ENCODE results near the gene IFRD2.
"Not testable (repeated sequence)": the region's sequence is repeated elsewhere in the genome, so short reads cannot be mapped to it uniquely, and the experiment has no call there.

IFRD2 gene

DNA sequence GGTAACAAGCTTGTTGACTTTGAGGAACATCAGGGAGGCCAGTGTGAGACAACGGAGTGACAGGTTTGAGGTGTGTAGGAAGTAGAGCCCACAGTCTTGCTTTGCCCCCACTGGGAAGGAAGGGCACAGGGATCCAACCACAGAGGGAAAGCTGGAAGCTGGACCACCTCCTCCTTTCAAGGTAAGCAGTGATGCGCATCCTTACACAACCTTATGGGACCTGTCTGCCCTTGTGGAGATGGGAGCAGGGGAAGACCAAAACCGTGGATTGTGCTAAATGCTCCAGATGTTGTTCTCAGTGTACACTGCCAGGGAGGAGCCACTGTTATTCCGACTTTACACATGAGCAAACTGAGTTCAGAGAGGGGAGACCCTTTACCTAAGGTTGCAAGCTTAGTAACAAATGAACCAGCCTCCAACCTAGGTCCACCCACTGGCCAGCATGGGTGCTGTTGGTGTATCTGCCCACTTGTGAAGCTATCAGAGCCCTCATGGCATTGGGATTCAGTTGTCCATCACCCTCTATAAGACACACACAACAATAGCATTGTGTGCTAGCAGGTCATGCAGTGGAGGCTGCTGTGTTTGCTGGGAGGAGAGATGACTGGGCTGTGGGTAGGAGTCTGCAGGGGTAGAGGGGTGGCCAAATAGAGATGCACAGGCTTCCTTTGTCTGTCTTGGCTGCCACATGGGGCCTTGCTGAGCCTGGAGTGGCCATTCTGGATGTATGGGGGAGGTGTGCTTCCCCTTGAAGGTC, 13.9 kb downstream of the IFRD2 start:
- DNase-seq: no peak

DNA sequence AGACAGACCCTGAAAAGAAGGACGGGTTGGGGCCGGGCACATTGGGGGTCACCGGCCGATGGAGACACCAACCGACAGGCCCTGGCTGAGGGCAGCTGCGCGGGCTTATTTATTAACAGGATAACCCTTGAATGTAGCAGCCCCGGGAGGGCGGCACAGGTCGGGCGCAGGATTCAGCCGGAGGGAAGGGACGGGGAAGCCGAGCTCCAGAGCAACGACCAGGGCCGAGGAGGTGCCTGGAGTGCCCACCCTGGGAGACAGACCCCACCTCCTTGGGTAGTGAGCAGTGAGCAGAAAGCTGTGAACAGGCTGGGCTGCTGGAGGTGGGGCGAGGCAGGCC, 15.5 kb downstream of the IFRD2 start:
- DNase-seq: no peak

DNA sequence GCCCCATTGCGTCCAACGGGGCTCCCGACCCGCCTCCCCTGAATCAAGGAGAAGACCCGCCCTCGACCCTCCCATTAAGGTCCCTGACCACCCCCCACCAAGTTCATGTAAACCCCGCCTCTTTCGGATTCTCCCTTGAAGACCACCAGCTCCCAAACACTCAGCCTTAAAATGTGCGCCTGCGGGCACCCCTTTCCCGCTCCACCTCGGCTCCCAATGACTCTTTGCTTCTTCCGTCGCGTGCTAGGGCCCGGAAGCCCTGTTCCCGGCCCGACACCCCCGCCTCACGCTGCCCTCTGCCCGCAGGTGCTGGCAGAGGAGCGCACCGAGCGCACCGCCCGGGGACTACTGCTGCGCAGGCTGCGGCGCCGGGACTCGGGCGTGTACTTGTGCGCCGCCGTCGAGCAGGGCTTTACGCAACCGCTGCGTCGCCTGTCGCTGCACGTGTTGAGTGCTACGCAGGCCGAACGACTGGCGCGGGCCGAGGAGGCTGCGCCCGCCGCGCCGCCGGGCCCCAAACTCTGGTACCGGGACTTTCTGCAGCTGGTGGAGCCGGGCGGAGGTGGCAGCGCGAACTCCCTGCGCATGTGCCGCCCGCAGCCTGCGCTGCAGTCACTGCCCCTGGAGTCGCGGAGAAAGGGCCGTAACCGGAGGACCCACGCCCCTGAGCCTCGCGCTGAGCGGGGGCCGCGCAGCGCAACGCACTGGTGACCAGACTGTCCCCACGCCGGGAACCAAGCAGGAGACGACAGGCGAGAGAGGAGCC, 16.1 kb downstream of the IFRD2 start:
- no peak for DNase-seq

- DNase-seq: no peak
Observed at GRCh38 chr3:50275141-50275995, 16.9 kb downstream of the IFRD2 start.

DNA sequence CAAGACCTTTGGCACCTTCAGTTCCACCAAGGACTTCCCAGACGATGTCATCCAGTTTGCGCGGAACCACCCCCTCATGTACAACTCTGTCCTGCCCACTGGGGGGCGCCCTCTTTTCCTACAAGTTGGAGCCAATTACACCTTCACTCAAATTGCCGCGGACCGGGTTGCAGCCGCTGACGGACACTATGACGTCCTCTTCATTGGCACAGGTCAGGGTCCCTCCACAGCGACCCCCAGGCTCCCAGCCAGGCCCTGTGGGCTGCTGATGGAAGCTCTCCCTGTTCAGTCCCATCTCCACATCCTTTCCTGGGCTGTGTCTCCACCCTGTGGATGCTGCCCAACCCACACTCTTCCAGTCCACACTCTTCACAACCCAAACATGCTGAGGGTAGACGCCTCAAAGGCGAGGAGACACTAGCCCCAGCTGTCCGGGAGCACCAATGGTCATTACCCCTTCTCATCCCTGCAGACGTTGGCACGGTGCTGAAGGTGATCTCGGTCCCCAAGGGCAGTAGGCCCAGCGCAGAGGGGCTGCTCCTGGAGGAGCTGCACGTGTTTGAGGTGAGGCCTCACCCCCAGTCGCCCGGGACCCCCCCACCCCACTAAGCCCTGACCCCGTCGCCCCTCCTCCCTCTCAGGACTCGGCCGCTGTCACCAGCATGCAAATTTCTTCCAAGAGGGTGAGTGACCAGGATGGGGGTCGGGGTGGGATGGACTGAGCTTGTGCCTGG, 17.7 kb downstream of the IFRD2 start:
- peak; percentile 70 for DNase-seq

- DNase-seq: no peak
Observed at GRCh38 chr3:50273689-50274065, 18.6 kb downstream of the IFRD2 start.

DNA sequence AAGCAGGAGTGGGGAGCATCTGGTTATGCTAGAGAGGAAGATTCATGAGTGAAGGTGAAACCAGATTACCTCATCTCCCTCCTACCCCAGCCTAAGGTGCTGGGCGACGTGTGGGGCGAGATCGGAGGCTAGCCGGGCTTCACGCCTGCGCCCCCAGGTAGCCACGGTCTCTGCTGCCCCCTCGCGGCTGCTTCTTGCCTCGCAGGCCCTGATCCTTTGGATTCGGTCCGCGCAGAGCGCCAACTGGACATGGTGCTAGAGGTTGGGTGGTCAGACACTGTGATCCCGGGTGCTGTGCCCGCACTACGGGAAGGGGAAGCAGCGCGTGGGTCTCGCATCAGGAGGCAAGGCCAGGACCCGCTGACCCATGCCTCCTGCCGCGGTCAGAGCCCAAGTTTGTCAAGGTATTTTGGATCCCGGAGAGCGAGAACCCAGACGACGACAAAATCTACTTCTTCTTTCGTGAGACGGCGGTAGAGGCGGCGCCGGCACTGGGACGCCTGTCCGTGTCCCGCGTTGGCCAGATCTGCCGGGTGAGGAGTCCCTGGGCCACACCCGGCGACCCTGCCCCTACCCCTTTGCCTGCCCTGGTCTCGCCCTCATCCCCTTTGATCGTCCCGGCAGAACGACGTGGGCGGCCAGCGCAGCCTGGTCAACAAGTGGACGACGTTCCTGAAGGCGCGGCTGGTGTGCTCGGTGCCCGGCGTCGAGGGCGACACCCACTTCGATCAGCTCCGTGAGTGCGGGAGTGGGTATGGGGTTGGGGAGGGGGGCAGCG, 19.1 kb downstream of the IFRD2 start:
- peak; percentile 81 for DNase-seq

GRCh38 chr3:50272538-50272910, 19.7 kb downstream of the IFRD2 start:
- DNase-seq: not testable (repeated sequence)

GRCh38 chr3:50271314-50271936, 20.8 kb downstream of the IFRD2 start:
- DNase-seq: no peak

GRCh38 chr3:50270422-50271224, 21.6 kb downstream of the IFRD2 start:
- no peak for DNase-seq

DNA sequence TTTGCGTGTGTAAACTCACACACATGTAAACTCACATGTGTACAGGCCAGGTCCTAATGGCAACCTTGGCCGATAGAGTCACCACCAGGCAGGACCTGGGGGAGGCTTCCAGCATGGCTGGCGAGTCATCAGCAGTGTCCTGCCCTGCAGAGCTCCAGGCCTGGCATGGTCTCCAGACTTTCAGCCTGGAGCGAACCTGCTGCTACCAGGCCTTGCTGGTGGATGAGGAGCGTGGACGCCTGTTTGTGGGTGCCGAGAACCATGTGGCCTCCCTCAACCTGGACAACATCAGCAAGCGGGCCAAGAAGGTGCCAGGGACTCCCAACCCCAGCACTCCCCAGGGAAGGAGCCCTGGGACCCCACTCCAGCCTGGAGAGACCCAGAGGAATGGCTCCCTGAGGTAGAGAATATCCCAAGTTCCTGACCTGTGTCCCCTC, 22.2 kb downstream of the IFRD2 start:
- DNase-seq: no peak

DNA sequence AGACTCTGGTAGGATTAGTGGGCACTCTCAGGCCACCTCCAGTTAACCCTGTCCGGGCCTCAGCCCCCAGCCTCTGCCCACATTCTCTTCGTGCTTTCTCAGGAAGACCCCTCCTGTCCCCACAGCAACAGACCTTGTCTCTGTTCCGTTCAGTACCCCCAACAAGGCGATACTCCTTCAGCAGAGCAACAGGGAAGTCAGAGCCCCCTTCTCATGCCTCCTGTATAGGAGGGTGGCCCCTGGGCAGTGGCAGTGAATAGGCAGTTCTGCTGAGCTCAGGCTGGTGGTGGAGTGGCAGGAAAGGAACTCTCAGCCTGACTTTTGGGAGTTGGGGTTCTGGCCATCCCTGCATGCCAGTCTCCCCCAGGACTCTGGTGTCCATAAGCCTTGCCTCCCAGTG, 22.8 kb downstream of the IFRD2 start:
- DNase-seq: no peak

GRCh38 chr3:50268703-50269451, 23.4 kb downstream of the IFRD2 start, which contains the start of gene SEMA3B:
Gene SEMA3B, plus strand, starts transcription at chr3:50269147. Its CDS starts 94 bp downstream, at chr3:50269241.
- no peak for DNase-seq

GRCh38 chr3:50268276-50268675, 24.0 kb downstream of the IFRD2 start:
- DNase-seq: no peak

GRCh38 chr3:50267280-50267913, 24.8 kb downstream of the IFRD2 start:
- no peak for DNase-seq

- DNase-seq: no peak
Observed at GRCh38 chr3:50266836-50267235, 25.4 kb downstream of the IFRD2 start.

DNA sequence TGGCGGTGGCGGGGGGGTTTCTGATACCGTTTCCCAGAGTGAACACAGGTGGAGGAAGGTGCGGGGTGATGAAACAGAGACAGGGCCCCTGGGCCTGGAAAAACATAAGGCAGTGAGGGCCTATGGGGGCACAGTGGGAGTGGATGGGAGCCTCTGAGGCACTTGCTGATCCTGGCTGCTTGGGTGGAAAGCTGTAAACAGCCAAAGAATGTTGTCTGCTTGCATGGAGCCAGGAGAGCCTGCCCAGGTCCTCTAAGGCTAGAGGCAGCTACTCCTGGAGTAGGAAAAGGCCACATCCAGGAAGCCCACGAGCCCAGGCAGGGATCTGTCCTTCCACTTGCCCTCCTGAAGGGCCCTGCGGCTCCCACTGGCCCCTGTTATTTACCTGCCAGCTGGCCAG, 26.2 kb downstream of the IFRD2 start:
- DNase-seq: no peak

DNA sequence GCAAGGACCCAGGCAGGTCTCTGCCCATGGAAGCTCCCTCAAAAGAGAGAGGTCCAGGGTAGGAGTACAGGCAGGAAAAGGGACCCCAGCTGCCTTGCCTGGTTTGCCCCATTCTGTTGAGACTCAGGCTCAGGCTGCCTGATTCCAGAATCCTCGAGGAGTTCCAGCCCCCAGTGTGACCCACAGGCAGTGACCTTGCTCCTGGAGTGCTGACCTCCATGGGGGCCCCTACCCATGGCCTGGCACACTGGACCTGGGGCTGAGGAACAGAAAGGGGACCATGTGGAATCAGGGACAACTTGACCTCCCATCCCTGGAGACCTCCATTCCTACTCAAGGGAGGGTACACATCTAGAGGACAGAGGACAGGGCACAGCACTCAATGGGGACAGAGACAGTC, 26.7 kb downstream of the IFRD2 start:
- no peak for DNase-seq

DNA sequence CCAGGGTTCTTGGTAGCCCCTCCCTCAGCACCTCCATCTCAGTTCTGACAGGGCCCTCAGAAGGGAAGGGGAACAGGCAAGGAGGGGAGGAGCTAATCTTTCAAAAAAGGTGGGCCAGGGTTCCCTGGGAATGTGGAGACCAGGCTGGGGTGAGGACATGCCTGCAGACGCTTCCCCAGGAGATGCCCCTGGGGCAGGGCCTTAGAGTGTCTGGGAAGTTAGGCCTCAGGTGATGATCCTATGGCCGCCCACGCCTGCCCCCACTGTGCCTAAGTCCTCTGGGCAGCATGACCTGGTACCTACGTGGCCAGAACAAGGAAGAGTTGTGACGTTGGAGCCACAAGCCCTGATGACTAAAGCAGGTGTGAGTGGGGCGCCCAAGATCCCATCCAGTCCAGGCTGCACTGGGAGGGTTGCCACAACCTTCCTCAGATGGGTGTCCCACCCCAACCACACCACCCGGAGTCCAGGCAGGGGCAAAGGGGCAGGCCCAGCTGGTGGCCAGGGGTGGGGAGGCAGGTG, 27.2 kb downstream of the IFRD2 start:
- no peak for DNase-seq

All from CD4-positive, alpha-beta T cell treated with Interleukin-15 for 1 hour (primary cell).